ENCODE data around the gene PLA2G2D. TPM values are rescaled to one million over a fixed set of nuclear protein-coding genes. Genes with fewer than 3 reads are reported as not detected.

The PLA2G2D gene
- total RNA-seq, 1 experiment from 2014 or later: not detected

DNA sequence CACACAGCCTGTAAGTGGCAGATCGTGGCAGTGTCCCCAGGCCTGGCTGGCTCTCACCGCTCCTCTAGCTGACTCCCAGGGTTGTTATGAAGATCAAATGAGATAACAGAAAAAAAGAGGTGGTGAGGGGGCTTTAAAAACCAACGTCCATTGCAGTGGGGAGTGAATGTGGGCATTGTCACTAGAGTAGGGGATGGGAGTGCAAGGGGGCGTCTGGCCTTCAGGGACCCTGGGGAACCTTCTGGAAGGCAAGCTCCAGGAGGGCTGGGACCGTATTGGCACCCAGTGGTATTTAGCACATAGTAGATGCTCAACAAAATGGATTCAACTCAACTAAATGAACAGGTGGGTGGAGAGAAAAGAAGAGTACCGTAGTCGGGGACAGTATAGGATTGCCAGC lies 3.4 kb downstream of the PLA2G2D start:
- TF ChIP-seq, protein P1, sequence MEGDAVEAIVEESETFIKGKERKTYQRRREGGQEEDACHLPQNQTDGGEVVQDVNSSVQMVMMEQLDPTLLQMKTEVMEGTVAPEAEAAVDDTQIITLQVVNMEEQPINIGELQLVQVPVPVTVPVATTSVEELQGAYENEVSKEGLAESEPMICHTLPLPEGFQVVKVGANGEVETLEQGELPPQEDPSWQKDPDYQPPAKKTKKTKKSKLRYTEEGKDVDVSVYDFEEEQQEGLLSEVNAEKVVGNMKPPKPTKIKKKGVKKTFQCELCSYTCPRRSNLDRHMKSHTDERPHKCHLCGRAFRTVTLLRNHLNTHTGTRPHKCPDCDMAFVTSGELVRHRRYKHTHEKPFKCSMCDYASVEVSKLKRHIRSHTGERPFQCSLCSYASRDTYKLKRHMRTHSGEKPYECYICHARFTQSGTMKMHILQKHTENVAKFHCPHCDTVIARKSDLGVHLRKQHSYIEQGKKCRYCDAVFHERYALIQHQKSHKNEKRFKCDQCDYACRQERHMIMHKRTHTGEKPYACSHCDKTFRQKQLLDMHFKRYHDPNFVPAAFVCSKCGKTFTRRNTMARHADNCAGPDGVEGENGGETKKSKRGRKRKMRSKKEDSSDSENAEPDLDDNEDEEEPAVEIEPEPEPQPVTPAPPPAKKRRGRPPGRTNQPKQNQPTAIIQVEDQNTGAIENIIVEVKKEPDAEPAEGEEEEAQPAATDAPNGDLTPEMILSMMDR (conservative IDR thresholded peaks at IDR 0.05; ENCODE audit: low read depth, low read length): no peak
- no peak for TF ChIP-seq EZH2 (IDR thresholded peaks at IDR 0.05; ENCODE audit: borderline replicate concordance, low read depth, low read length, poor library complexity, severe bottlenecking)
- DNase-seq (ENCODE audit: low spot score): no peak
- no peaks in the 10 kb centered on the region for H3K9me3 ChIP-seq (ENCODE audit: low read depth, low read length, poor library complexity, severe bottlenecking)
- intact Hi-C loops (cut with micrococcal nuclease; ENCODE audit: unreplicated experiment): no loop called here
- H3K36me3 ChIP-seq (ENCODE audit: insufficient read depth, low read length, poor library complexity, severe bottlenecking): no peaks in the 10 kb centered on the region
- no peaks in the 10 kb centered on the region for H3K4me1 ChIP-seq (ENCODE audit: insufficient read depth, low read length, poor library complexity, severe bottlenecking)
- no peak overlapping the region for H3K4me3 ChIP-seq (ENCODE audit: low read depth, low read length, poor library complexity, severe bottlenecking)
- no peak overlapping the region for H3K27ac ChIP-seq (ENCODE audit: low read depth, low read length, poor library complexity, severe bottlenecking)
- ChIA-PET CTCF (no interaction called here), POLR2A (ENCODE audit: low non-redundant PET) (no interaction called here)
- H3K27me3 ChIP-seq (replicated peaks; ENCODE audit: insufficient read depth, low read depth, low read length, poor library complexity): no peaks in the 10 kb centered on the region
- BruUV-seq (replicated peaks): no TSS peak

DNA sequence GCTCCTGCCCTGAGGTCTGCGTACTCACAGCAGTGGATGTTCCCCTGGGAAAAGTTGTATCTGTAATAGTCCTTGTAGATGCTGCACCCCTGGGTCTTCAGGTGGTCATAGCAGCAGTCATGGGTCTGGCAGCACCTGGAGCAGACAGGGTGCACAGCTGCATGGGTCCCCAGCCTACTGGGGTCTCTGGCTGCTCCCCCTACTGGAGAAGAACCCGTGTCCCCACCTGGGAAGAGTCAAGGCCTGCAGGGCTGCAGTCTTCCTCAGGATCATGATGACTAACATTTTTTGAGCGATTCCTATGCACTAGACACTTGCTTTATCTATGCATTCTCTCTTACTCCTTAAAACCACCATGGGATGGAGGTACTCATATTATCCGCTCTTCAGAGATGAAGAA lies 3.9 kb downstream of the PLA2G2D start:
- Histone ChIP-seq H3K27me3 (replicated peaks; ENCODE audit: insufficient read depth, low read depth, low read length, poor library complexity) (no peaks in the 10 kb centered on the region), H3K27ac (ENCODE audit: low read depth, low read length, poor library complexity, severe bottlenecking) (no peak overlapping the region), H3K36me3 (ENCODE audit: insufficient read depth, low read length, poor library complexity, severe bottlenecking) (no peaks in the 10 kb centered on the region), H3K9me3 (ENCODE audit: low read depth, low read length, poor library complexity, severe bottlenecking) (no peaks in the 10 kb centered on the region), H3K4me3 (ENCODE audit: low read depth, low read length, poor library complexity, severe bottlenecking) (no peak overlapping the region), H3K4me1 (ENCODE audit: insufficient read depth, low read length, poor library complexity, severe bottlenecking) (no peaks in the 10 kb centered on the region)
- POLR2A ChIA-PET (ENCODE audit: low non-redundant PET): no interaction called here
- BruUV-seq (replicated peaks): no TSS peak
- no peak for DNase-seq (ENCODE audit: low spot score)
- intact Hi-C loops (cut with micrococcal nuclease; ENCODE audit: unreplicated experiment): no loop called here
- TF ChIP-seq, protein P1 (conservative IDR thresholded peaks at IDR 0.05; ENCODE audit: low read depth, low read length): no peak
- no peak for TF ChIP-seq EZH2 (IDR thresholded peaks at IDR 0.05; ENCODE audit: borderline replicate concordance, low read depth, low read length, poor library complexity, severe bottlenecking)
- CTCF ChIA-PET: no interaction called here

DNA sequence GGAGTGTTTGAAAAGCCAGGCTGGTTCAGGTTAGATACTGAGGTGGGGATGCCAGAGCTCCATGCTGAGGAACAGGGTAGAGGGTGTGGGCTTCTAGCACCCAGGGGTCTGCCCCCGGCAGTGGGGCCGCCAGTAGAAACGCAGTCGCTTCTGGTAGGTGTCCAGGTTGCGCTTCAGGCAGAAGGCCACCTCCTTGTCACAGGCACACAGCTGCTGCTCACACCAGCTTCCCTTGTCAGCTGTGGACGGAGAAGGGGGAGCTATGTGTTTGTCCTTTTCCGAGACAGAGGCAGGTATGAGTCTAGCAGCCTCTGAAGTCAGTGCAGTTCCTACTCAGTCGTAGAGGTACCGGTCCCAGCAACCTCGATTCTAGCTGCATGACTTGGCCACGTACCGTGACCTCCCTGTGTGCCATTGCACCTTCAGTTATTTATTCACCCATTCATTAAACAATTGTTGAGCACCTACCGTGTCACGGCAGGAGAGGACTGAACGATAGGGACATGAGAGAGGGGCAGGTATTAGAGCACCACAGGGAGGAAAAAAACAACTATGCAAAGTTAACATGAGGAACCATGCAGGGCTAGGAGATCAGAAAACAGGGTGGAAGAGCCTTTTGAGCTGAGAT lies 5.2 kb downstream of the PLA2G2D start:
- ChIA-PET POLR2A (ENCODE audit: low non-redundant PET) (no interaction called here), CTCF (no interaction called here)
- no peak for DNase-seq (ENCODE audit: low spot score)
- Histone ChIP-seq H3K36me3 (ENCODE audit: insufficient read depth, low read length, poor library complexity, severe bottlenecking) (no peaks in the 10 kb centered on the region), H3K4me1 (ENCODE audit: insufficient read depth, low read length, poor library complexity, severe bottlenecking) (no peaks in the 10 kb centered on the region), H3K27ac (ENCODE audit: low read depth, low read length, poor library complexity, severe bottlenecking) (no peak overlapping the region), H3K4me3 (ENCODE audit: low read depth, low read length, poor library complexity, severe bottlenecking) (no peak overlapping the region), H3K9me3 (ENCODE audit: low read depth, low read length, poor library complexity, severe bottlenecking) (no peaks in the 10 kb centered on the region), H3K27me3 (replicated peaks; ENCODE audit: insufficient read depth, low read depth, low read length, poor library complexity) (no peaks in the 10 kb centered on the region)
- TF ChIP-seq, protein P1 (conservative IDR thresholded peaks at IDR 0.05; ENCODE audit: low read depth, low read length): no peak
- intact Hi-C loops (cut with micrococcal nuclease; ENCODE audit: unreplicated experiment): no loop called here
- BruUV-seq (replicated peaks): no TSS peak
